Hindlimb muscle (tissue), 1 donor: ENCODE measurements around the gene SLC15A1. TPM values are rescaled to one million over a fixed set of nuclear protein-coding genes. Genes with fewer than 3 reads are reported as not detected.

ENCODE experiments used
- DNase-seq: peaks from one replicate; pipeline ENCODE4 v3.0.0-alpha.2; 2013
- polyA plus RNA-seq: library from polyadenylated mRNA; unstranded; fragments of 120-200 nt; gene quantifications from one replicate; pipeline ENCODE4 v1.2.1, GENCODE V29; 2013; ENCODE audit not compliant: insufficient read length

The SLC15A1 gene
- polyA plus RNA-seq, 1 donor = not detected

DNA sequence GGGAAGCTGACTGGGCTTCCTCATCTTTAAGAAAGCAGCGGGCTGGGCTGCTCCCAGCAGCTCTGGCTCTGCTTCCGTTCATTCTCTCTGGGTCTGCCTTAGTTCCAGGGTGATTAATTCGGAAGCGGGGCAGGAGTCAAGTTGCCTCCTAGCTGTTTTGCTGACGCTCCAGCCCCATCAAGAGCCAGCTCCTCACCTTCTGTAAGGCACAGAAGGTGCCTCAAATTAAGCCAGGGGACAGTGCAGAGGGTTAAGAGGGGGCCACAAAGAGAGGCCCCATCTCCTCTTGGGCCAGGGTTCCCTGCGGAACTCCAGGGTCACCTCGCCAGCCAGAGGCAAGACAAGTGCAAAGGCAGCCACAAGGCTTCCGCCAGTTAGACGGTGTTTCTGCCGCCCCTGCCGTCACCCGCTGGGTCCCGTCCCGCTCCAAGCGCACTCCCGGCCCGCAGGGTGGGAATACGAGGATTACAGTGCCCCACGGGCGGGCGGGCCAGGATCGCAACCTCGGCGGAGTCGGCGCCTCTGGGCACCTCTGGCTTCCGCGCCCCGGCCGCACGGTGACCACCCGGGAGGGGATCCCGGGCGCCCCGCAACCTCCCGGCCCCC, 508 bp downstream of the SLC15A1 start:
- DNase-seq = no peak

GRCh38 chr13:98751367-98751782, 1.1 kb downstream of the SLC15A1 start:
- no peak for DNase-seq

- no peak for DNase-seq
Observed at GRCh38 chr13:98749501-98749900, 3.0 kb downstream of the SLC15A1 start.

DNA sequence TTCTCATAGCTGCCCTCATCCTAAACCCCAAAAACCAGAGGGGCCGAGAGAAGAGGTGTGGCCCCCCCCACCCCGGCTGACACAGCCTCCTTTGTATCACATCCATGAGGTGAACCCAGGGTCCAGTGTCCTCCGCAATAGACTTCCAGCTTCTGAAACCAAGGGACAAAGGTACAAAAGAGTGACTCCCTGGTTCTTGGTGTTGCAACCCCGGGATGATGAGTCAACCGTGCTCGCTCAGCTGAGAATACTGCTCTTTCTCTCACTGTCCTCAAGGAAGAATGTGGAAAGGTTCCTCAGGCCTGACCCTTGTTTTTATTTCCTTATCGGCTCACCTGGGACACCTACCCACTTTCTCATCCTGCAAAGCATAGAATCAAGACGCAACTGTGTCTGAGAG, 5.5 kb downstream of the SLC15A1 start:
- no peak for DNase-seq

GRCh38 chr13:98743377-98743776, 9.1 kb downstream of the SLC15A1 start:
- DNase-seq = no peak

GRCh38 chr13:98742961-98743360, 9.5 kb downstream of the SLC15A1 start:
- no peak for DNase-seq

GRCh38 chr13:98741741-98742435, 10.6 kb downstream of the SLC15A1 start:
- no peak for DNase-seq

DNA sequence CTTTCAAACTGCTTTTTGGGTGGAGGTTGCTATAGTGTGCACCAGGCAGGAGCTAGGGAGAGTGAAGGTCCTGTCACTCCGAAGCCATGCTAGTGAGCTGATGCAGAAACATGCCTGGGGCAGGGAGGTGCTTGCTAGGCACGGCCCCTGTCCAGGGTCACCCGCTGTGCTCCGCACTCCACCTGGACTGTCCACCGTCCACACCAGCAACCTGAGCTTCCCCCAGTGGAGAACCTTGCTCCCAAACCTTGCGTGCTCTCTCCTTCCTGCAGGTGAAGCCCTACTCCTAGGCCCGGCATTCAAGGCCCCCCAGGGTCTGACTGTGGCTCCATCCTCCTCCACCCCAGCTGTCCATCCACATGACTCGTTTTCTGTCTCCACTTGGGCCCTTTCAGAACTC, 12.3 kb downstream of the SLC15A1 start:
- no peak for DNase-seq

- DNase-seq = no peak
Observed at GRCh38 chr13:98738993-98739392, 13.5 kb downstream of the SLC15A1 start.

DNA sequence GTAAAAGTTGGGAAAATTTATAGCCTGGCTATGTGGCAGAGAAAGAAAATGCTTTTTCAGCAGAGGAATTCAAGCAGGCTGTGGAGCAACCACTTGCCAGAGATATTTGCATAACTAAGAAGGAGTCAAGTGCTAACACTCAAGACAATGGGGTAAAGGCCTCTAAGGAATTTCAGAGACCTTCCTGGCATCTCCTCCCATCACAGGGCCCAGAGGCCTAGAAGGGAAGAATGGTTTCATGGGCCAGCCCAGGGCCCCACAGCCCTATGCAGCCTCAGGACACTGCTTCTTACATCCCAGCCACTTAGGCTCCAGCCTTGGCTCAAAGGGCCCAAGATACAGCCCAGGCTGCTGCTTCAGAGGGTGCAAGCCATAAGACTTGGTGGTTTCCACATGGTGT, 14.3 kb downstream of the SLC15A1 start:
- DNase-seq = no peak

- DNase-seq = no peak
Observed at GRCh38 chr13:98731925-98732324, 20.5 kb downstream of the SLC15A1 start.

- DNase-seq = no peak
Observed at GRCh38 chr13:98731038-98731437, 21.4 kb downstream of the SLC15A1 start.

DNA sequence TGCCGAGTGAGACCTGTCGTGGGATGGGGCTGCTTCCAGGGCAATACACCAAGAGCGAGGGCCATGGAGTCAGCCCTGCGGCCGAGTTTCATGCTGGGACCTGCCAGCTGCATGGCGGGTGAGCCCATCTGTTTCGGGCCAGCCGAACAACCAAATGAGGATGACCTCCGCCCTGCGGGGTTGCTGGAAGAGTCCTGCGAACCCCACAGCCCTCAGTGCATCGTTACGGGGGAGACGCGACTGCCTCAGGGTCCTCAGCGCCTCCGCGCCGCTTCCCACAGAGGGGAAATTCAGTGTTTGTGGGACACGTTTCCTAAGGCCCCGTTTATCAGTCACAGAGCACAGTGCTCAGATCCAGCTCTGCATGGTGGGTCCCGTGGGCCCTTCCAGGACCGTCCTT, 22.0 kb downstream of the SLC15A1 start:
- no peak for DNase-seq

- DNase-seq = no peak
Observed at GRCh38 chr13:98729658-98730057, 22.8 kb downstream of the SLC15A1 start.

GRCh38 chr13:98722958-98723357, 29.5 kb downstream of the SLC15A1 start:
- no peak for DNase-seq

DNA sequence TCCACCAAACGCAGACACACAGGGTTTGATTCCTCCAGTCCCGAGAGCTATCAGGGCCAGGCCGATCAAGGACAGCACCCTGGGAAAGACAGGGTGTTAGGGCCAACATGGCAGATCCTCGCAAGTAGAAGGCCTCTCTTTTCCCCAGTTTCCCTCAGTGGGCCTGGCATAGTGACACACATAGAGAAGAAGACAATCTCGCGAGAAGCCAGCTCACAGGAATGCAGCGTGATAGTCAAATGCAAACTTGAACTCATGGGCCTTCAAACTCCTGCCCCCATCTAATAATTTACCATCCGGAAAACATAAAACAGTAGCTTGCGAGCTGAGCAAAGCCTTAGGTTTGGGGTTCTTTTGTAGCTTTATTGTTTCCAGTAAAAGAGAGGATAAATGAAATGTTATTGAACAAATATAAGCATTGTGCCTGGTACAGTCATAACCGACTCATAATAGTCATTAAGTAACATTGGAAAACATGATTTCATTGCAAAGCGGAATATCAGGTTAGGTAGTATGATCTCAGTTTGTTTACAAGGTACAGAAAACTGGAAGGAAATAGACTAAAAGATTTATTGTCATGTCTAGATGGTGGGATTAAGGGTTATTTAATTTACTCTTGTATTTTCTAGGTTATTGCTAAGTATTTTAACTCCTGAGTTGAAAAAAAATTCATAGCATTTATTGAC, 30.5 kb downstream of the SLC15A1 start:
- no peak for DNase-seq

DNA sequence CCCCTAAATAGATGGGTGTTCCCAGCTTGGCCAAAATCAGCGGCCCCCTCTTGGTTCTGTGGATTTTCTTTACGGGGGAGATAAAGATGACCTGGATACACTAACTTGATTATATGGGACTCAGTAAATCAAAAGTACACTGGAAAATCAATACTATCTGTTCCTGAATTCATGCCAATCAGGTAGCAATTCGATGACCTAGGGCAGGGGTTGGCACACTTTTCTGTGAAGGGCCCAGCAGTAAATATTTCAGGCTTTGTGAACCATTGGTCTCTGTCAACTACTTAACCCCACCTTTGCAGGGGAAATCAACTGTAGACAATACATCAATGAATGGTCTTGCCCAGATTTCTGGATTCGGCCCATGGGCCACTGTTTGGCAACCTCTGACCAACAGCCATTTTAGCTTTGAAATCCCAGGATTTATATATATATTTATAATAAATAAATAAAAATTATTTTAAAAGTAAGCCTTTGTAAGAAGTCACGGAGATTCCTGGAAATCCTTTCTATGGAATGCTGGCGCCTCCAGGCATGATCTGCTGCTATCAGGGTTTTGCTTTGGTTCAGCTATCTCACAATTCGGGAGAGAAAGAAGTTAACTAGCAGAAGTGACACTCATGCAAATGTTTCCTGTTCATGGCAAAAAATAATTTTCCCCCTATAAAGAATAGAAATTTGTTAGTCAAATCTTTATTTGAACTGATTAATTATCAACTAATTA, 32.8 kb downstream of the SLC15A1 start:
- DNase-seq = no peak

GRCh38 chr13:98717891-98718290, 34.6 kb downstream of the SLC15A1 start:
- DNase-seq = no peak

DNA sequence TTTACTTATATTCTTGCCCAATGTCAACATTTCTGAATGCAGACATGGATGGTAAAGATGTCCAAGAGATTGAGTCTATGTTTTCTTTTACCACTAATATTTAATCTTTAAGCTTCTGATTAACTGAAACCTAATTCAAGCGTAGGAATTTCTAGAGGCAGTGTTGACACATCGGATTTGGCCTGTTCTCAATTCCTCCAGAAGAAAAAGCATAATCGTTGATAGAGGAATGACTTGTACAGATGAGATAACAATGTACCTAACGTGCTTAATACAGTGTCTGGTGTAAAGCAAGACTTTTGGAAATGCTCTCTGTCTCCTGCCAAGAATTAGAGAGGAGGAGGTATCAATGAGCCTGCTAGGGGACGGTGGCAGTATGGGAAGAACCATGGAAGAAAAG, 35.2 kb downstream of the SLC15A1 start:
- no peak for DNase-seq

- DNase-seq = no peak
Observed at GRCh38 chr13:98710521-98710920, 42.0 kb downstream of the SLC15A1 start.

- no peak for DNase-seq
Observed at GRCh38 chr13:98707281-98707999, 45.0 kb downstream of the SLC15A1 start.

DNA sequence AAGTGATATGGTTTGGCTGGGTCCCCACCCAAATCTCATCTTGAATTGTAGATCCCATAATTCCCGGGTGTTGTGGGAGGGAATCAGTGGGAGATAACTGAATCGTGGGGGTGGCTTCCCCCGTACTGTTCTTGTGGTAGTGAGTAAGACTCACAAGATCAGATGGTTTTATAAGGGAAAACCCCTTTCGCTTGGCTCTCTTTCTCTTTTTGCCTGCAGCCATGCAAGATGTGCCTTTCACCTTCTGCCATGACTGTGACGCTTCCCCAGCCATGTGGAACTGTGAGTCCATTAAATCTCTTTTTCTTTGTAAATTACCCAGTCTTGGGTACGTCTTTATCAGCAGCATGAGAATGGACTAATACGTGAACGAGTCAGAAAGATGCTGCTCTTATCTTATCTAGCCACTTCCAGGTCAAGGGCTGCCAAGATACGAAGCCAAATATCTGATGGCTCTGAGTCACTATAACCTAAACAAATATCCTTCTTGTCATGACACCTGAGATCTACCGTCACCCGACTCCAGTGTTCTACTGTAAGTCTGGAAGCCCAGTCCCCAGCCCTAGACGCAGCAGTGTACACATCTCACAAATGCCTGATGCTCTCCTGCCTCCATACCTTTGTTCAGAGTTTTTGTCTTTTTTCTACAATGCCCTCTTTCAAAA, 45.9 kb downstream of the SLC15A1 start:
- no peak for DNase-seq
